A549 (cell line): ENCODE results near the gene ALG12. TPM values are rescaled to one million over a fixed set of nuclear protein-coding genes. Genes with fewer than 3 reads are reported as not detected.

ENCODE experiments used
- ATAC-seq, 2 experiments: fragments of 200-7000 bp in 1 of 2; fragments of >200 bp in 1 of 2; cut with Nextera tagmentation in 1 of 2; cut with Tn5 transposase in 1 of 2; 3 replicates each; pipeline versions ENCODE4 v1.8.0 to v1.9.1; 2018 to 2020; ENCODE audit warnings: mild to moderate bottlenecking in 1 of 2, moderate library complexity in 1 of 2
- CTCF ChIA-PET: fragments of 300-600 bp; sonication (Branson Sonifier 250); formaldehyde crosslinking; extraction: SDS; loops from one replicate; lab custom pipeline; 2021; ENCODE audit warnings: antibody characterized with exemption, inconsistent platforms; lab: Yijun Ruan, JAX
- POLR2A ChIA-PET: fragments of 350-600 bp; formaldehyde crosslinking; extraction: SDS; loops from one replicate; lab custom pipeline; 2021; ENCODE audit warnings: antibody characterized with exemption, inconsistent platforms; lab: Yijun Ruan, JAX
- DNase-seq, 2 experiments: peaks; one replicate each; pipeline versions ENCODE4 v3.0.0 to v3.0.0-alpha.2; 2011 to 2016; ENCODE audit warnings: low read depth in 1 of 2, low spot score in 1 of 2
- FAIRE-seq: peaks from 2 replicates; lab custom pipeline; 2011; peaks lifted over from hg19 to GRCh38; lab: Jason Lieb, UNC
- H3K27ac ChIP-seq, 2 experiments: fragments of >200 bp; sonication (Bioruptor Twin); formaldehyde crosslinking; 3 replicates each; pipeline ENCODE4 v1.5.1; 2016 to 2017
- H3K4me1 ChIP-seq: fragments of >200 bp; sonication (Bioruptor Twin); formaldehyde crosslinking; 3 replicates; pipeline ENCODE4 v1.6.1; 2016
- H3K4me2 ChIP-seq: fragments of >200 bp; sonication (Bioruptor Twin); formaldehyde crosslinking; 3 replicates; pipeline ENCODE4 v1.6.1; 2016
- H3K4me3 ChIP-seq: fragments of >200 bp; sonication (Bioruptor Twin); formaldehyde crosslinking; 3 replicates; pipeline ENCODE4 v1.5.1; 2016
- H3K9me3 ChIP-seq: fragments of >200 bp; sonication (Bioruptor Twin); formaldehyde crosslinking; 3 replicates; pipeline ENCODE4 v1.6.1; 2016
- BHLHE40 ChIP-seq: IDR thresholded peaks from 2 replicates; pipeline ENCODE4 v1.6.1; 2012; ENCODE audit warnings: low read depth, low read length, inconsistent platforms
- CBX2 ChIP-seq: fragments of 200-600 bp; sonication (generic); IDR thresholded peaks from 2 replicates; pipeline ENCODE4 v1.6.1; 2016; ENCODE audit warnings: low read depth, mild to moderate bottlenecking, borderline replicate concordance
- CBX8 ChIP-seq: fragments of 200-600 bp; sonication (generic); IDR thresholded peaks from 2 replicates; pipeline ENCODE4 v1.6.1; 2016
- CEBPB ChIP-seq, 2 experiments: fragments of >200 bp in 1 of 2; sonication (Bioruptor Twin) in 1 of 2; formaldehyde crosslinking in 1 of 2; IDR thresholded peaks; 2 replicates each; pipeline ENCODE4 v1.6.1; 2012 to 2016
- CTCF ChIP-seq: fragments of >200 bp; sonication (Bioruptor Twin); formaldehyde crosslinking; IDR thresholded peaks from 3 replicates; pipeline ENCODE4 v1.5.1; 2016
- EHF ChIP-seq: fragments of 250-450 bp; sonication (Bioruptor Pico); IDR thresholded peaks from 2 replicates; pipeline ENCODE4 v1.5.0; 2020; ENCODE audit warnings: mild to moderate bottlenecking
- ESRRA ChIP-seq: fragments of 150-350 bp; IDR thresholded peaks from 2 replicates; pipeline ENCODE4 v1.6.1; 2014; ENCODE audit warnings: mild to moderate bottlenecking, low read length, borderline replicate concordance
- FOSL2 ChIP-seq, 2 experiments: fragments of 450-650 bp in 1 of 2; fragments of >200 bp in 1 of 2; sonication (Bioruptor Twin) in 1 of 2; formaldehyde crosslinking; IDR thresholded peaks; 2 replicates each; pipeline versions ENCODE4 v1.5.0 to v1.6.1; 2016 to 2020; ENCODE audit warnings: mild to moderate bottlenecking in 1 of 2, moderate library complexity in 1 of 2
- FOXS1 ChIP-seq: fragments of 250-450 bp; sonication (Bioruptor Pico); IDR thresholded peaks from 2 replicates; pipeline ENCODE4 v1.5.0; 2020; ENCODE audit warnings: mild to moderate bottlenecking, moderate library complexity
- HOXB13 ChIP-seq: fragments of 250-450 bp; sonication (Bioruptor Pico); IDR thresholded peaks from 2 replicates; pipeline ENCODE4 v1.5.0; 2020; ENCODE audit warnings: low read depth, mild to moderate bottlenecking, moderate library complexity
- KDM1A ChIP-seq: fragments of 200-600 bp; sonication (generic); IDR thresholded peaks from 2 replicates; pipeline ENCODE4 v1.6.1; 2016; ENCODE audit warnings: low read depth, mild to moderate bottlenecking
- KDM5A ChIP-seq: fragments of 200-600 bp; sonication (generic); IDR thresholded peaks from 2 replicates; pipeline ENCODE4 v1.6.1; 2016; ENCODE audit warnings: antibody characterized with exemption, mild to moderate bottlenecking
- MAX ChIP-seq: IDR thresholded peaks from 2 replicates; pipeline ENCODE4 v1.6.1; 2012
- NFE2L2 ChIP-seq: fragments of 150-350 bp; conservative IDR thresholded peaks from 2 replicates; pipeline ENCODE4 v1.6.1; 2014; ENCODE audit warnings: low read length
- NPAS2 ChIP-seq: fragments of 250-450 bp; sonication (Bioruptor Pico); IDR thresholded peaks from 2 replicates; pipeline ENCODE4 v1.8.0; 2022; ENCODE audit warnings: mild to moderate bottlenecking, moderate library complexity, borderline replicate concordance
- NR3C1 ChIP-seq: fragments of >200 bp; sonication (Bioruptor Twin); formaldehyde crosslinking; IDR thresholded peaks from 3 replicates; pipeline ENCODE4 v1.6.1; 2017
- PHF8 ChIP-seq: fragments of 200-600 bp; sonication (generic); IDR thresholded peaks from 2 replicates; pipeline ENCODE4 v1.6.1; 2016; ENCODE audit warnings: low read depth, mild to moderate bottlenecking, antibody characterized with exemption, moderate library complexity, borderline replicate concordance
- REST ChIP-seq: fragments of 200-600 bp; sonication (generic); IDR thresholded peaks from 2 replicates; pipeline ENCODE4 v1.6.1; 2016; ENCODE audit warnings: antibody characterized with exemption, mild to moderate bottlenecking, moderate library complexity
- TP53 ChIP-seq: fragments of 250-450 bp; sonication (Bioruptor Pico); IDR thresholded peaks from 2 replicates; pipeline ENCODE4 v1.5.0; 2021; ENCODE audit warnings: mild to moderate bottlenecking, moderate library complexity
- USF2 ChIP-seq: fragments of 450-650 bp; IDR thresholded peaks from 2 replicates; pipeline ENCODE4 v1.6.1; 2014; ENCODE audit warnings: antibody characterized with exemption
- ZSCAN20 ChIP-seq: fragments of 250-450 bp; sonication (Bioruptor Pico); IDR thresholded peaks from 2 replicates; pipeline ENCODE4 v1.8.0; 2022; ENCODE audit warnings: mild to moderate bottlenecking, moderate library complexity
- WGBS: methylation state at CpG from one replicate; pipeline ENCODE4 v1.1.6; 2017; ENCODE audit errors: missing lambda C conversion rate; 5-methylcytosine and 5-hydroxymethylcytosine counted together
- polyA plus RNA-seq, 4 experiments: library from polyadenylated mRNA; depleted of rRNA in 3 of 4; stranded (reverse); fragments of >200 nt; fragmentation: RNase III in 1 of 4; extraction: RNeasy Plus Mini Kit Qiagen cat#74134 plus additional on column Dnase treatment in 1 of 4; gene quantifications; 2 replicates in 3 of 4; 3 replicates in 1 of 4; pipeline ENCODE4 v1.2.3, GENCODE V29; 2011 to 2017

Gene ALG12
- polyA plus RNA-seq, 2 of the 4 experiments (the other 2 are of a cell fraction) = 4.4 to 7.7 TPM

GRCh38 chr22:49928185-49928495 is 9.9 kb upstream of the ALG12 start:
- ChIA-PET CTCF (interaction anchor here (1.9 kb wide), 1 partner anchor 102 kb away, joined by 10 read pairs; no protein-coding TSS in a partner anchor), POLR2A (no interaction called here)

GRCh38 chr22:49927483-49928184 is 9.4 kb upstream of the ALG12 start:
- no peak for FAIRE-seq
- H3K4me1 ChIP-seq = peaks cover 6% of the 10 kb centered on the region; the same call in 1 of the 3 replicates
- H3K9me3 ChIP-seq = no peaks in the 10 kb centered on the region
- no peak overlapping the region for H3K27ac ChIP-seq
- CTCF ChIA-PET = interaction anchor here (1.9 kb wide), 1 partner anchor 103 kb away, joined by 10 read pairs; no protein-coding TSS in a partner anchor
- TF ChIP-seq NPAS2 (CRISPR knock-in tag) (no peak), EHF (CRISPR knock-in tag) (no peak), CBX8 (no peak), REST (no peak), TP53 (no peak)
- TF ChIP-seq, all 56 proteins: peak for 0
- ATAC-seq (no peak), DNase-seq (no peak)
- 90% methylated on average over 23 of the region's 26 CpGs for WGBS
- Histone ChIP-seq H3K4me3 (no peak overlapping the region), H3K4me2 (no peak overlapping the region)
- POLR2A ChIA-PET = no interaction called here

More at GRCh38 chr22:49928185-49928495, 9.9 kb upstream of the ALG12 start:
- H3K27ac ChIP-seq = no peak overlapping the region
- DNase-seq (no peak), ATAC-seq (no peak), FAIRE-seq (no peak)
- H3K4me2 ChIP-seq = no peak overlapping the region
- H3K4me3 ChIP-seq = no peak overlapping the region
- no peaks in the 10 kb centered on the region for H3K9me3 ChIP-seq
- H3K4me1 ChIP-seq = peaks cover 6% of the 10 kb centered on the region; the same call in 1 of the 3 replicates
- 84% methylated on average over 5 of the region's 8 CpGs for WGBS
- TF ChIP-seq TP53 = no peak
- TF ChIP-seq KDM1A = no peak
- no peak for TF ChIP-seq NFE2L2
- no peak for TF ChIP-seq ESRRA
- TF ChIP-seq CTCF = no peak
- TF ChIP-seq PHF8 = no peak
- TF ChIP-seq USF2 = no peak
- no peak for TF ChIP-seq KDM5A
- no peak for TF ChIP-seq CBX8
- no peak for TF ChIP-seq MAX
- no peak for TF ChIP-seq EHF (CRISPR knock-in tag)
- no peak for TF ChIP-seq FOXS1 (CRISPR knock-in tag)
- TF ChIP-seq CBX2 = no peak

GRCh38 chr22:49926916-49927315 is 8.7 kb upstream of the ALG12 start:
- DNase-seq (no peak), FAIRE-seq (no peak), ATAC-seq (no peak)
- H3K27ac ChIP-seq = no peak overlapping the region
- 84% methylated on average over 16 of the region's 18 CpGs for WGBS
- no peaks in the 10 kb centered on the region for H3K9me3 ChIP-seq
- H3K4me2 ChIP-seq = no peak overlapping the region
- ChIA-PET POLR2A (no interaction called here), CTCF (interaction anchor here (1.9 kb wide), 1 partner anchor 103 kb away, joined by 10 read pairs; no protein-coding TSS in a partner anchor)
- no peak overlapping the region for H3K4me3 ChIP-seq
- H3K4me1 ChIP-seq = peaks cover 6% of the 10 kb centered on the region; the same call in 1 of the 3 replicates
- TF ChIP-seq BHLHE40 (no peak), NR3C1 (no peak), USF2 (no peak), KDM5A (no peak), REST (no peak), TP53 (no peak), HOXB13 (CRISPR knock-in tag) (no peak), FOSL2 (IDR thresholded peaks at IDR 0.05) (no peak), FOSL2 (CRISPR knock-in tag; IDR thresholded peaks at IDR 0.05) (no peak), ZSCAN20 (CRISPR knock-in tag) (no peak), CEBPB (IDR thresholded peaks at IDR 0.05) (no peak)
